GM23338 (cell line): ENCODE measurements around the gene TMEM167B. TPM values are rescaled to one million over a fixed set of nuclear protein-coding genes. Genes with fewer than 3 reads are reported as not detected.

ENCODE experiments used
- ATAC-seq: fragments of 200-7000 bp; cut with Tn5 transposase; 3 replicates; pipeline ENCODE4 v1.9.1; 2020
- DNase-seq: peaks from one replicate; pipeline ENCODE4 v3.0.0-alpha.2; 2015; ENCODE audit warnings: low spot score
- H2AFZ ChIP-seq: fragments of 200-600 bp; sonication (generic); 2 replicates; pipeline ENCODE4 v1.8.0; 2016; ENCODE audit warnings: antibody characterized with exemption, mild to moderate bottlenecking, moderate library complexity
- H3F3A ChIP-seq: fragments of 200-600 bp; sonication (generic); replicated peaks from 2 replicates; pipeline ENCODE4 v1.8.0; 2017; ENCODE audit warnings: antibody characterized with exemption, mixed run types, low read depth
- H3K27ac ChIP-seq: fragments of 200-600 bp; sonication (generic); 2 replicates; pipeline ENCODE4 v1.6.1; 2016; ENCODE audit warnings: low read depth
- H3K27me3 ChIP-seq: fragments of 200-600 bp; sonication (generic); 2 replicates; pipeline ENCODE4 v1.8.0; 2016; ENCODE audit warnings: mild to moderate bottlenecking, mixed run types, moderate library complexity; ENCODE audit not compliant: insufficient read depth
- H3K36me3 ChIP-seq: fragments of 200-600 bp; sonication (generic); 2 replicates; pipeline ENCODE4 v1.8.0; 2016; ENCODE audit warnings: mild to moderate bottlenecking; ENCODE audit not compliant: insufficient read depth
- H3K4me1 ChIP-seq: fragments of 200-600 bp; sonication (generic); 2 replicates; pipeline ENCODE4 v1.8.0; 2016; ENCODE audit warnings: mild to moderate bottlenecking, moderate library complexity; ENCODE audit not compliant: insufficient read depth
- H3K4me2 ChIP-seq: fragments of 200-600 bp; sonication (generic); 2 replicates; pipeline ENCODE4 v1.7.1; 2017; ENCODE audit warnings: mixed run types
- H3K4me3 ChIP-seq: fragments of 200-600 bp; sonication (generic); 2 replicates; pipeline ENCODE4 v1.6.1; 2016; ENCODE audit warnings: mixed run types
- H3K79me2 ChIP-seq: fragments of 200-600 bp; sonication (generic); replicated peaks from 2 replicates; pipeline ENCODE4 v1.8.0; 2017; ENCODE audit warnings: mild to moderate bottlenecking; ENCODE audit not compliant: insufficient read depth
- H3K9me2 ChIP-seq: fragments of 200-600 bp; sonication (generic); 2 replicates; pipeline ENCODE4 v1.8.0; 2017; ENCODE audit not compliant: insufficient read depth
- H4K20me1 ChIP-seq: fragments of 200-600 bp; sonication (generic); replicated peaks from 2 replicates; pipeline ENCODE4 v1.8.0; 2017; ENCODE audit warnings: mild to moderate bottlenecking; ENCODE audit not compliant: insufficient read depth
- H3K27ac Mint-ChIP-seq: 2 replicates; pipeline ENCODE4 v1.8.0; 2020; ENCODE audit warnings: inconsistent platforms, mild to moderate bottlenecking, moderate library complexity, mixed read lengths
- H3K27me3 Mint-ChIP-seq: 3 replicates; pipeline ENCODE4 v1.8.0; 2022; ENCODE audit warnings: low read depth, mild to moderate bottlenecking, moderate library complexity, mixed read lengths, inconsistent platforms; ENCODE audit not compliant: insufficient read depth, poor library complexity
- H3K36me3 Mint-ChIP-seq: 3 replicates; pipeline ENCODE4 v1.8.0; 2021; ENCODE audit warnings: low read depth, mild to moderate bottlenecking, inconsistent platforms, moderate library complexity, mixed read lengths
- H3K4me1 Mint-ChIP-seq: 3 replicates; pipeline ENCODE4 v1.8.0; 2020; ENCODE audit warnings: mild to moderate bottlenecking, inconsistent platforms, mixed read lengths
- H3K4me3 Mint-ChIP-seq: 3 replicates; pipeline ENCODE4 v1.8.0; 2021; ENCODE audit warnings: moderate library complexity, mild to moderate bottlenecking, inconsistent platforms, mixed read lengths
- H3K9me3 Mint-ChIP-seq: 3 replicates; pipeline ENCODE4 v1.8.0; 2020; ENCODE audit warnings: moderate library complexity, mild to moderate bottlenecking, inconsistent platforms, mixed read lengths
- CREB1 ChIP-seq: fragments of 250-450 bp; sonication (Bioruptor Pico); IDR thresholded peaks from 2 replicates; pipeline ENCODE4 v1.5.0; 2020; ENCODE audit warnings: low read depth, mild to moderate bottlenecking, moderate library complexity
- EZH2 ChIP-seq: fragments of 200-600 bp; sonication (generic); IDR thresholded peaks from one replicate; pipeline ENCODE4 v1.8.0; 2017; ENCODE audit warnings: antibody characterized with exemption, mild to moderate bottlenecking, low read depth; ENCODE audit not compliant: unreplicated experiment
- EZH2phosphoT487 ChIP-seq: fragments of 200-600 bp; sonication (generic); IDR thresholded peaks from one replicate; pipeline ENCODE4 v1.8.1; 2018; ENCODE audit warnings: antibody characterized with exemption; ENCODE audit not compliant: unreplicated experiment
- JUNB ChIP-seq: IDR thresholded peaks from one replicate; pipeline ENCODE4 v1.6.1; 2016; ENCODE audit warnings: antibody characterized with exemption; ENCODE audit not compliant: unreplicated experiment
- POLR2AphosphoS5 ChIP-seq: IDR thresholded peaks from 2 replicates; pipeline ENCODE4 v1.6.1; 2016; ENCODE audit warnings: antibody characterized with exemption, low read depth
- ZNF114 ChIP-seq: fragments of 250-450 bp; sonication (Bioruptor Pico); IDR thresholded peaks from 2 replicates; pipeline ENCODE4 v1.5.0; 2020; ENCODE audit warnings: mild to moderate bottlenecking, moderate library complexity
- polyA plus RNA-seq: library from polyadenylated mRNA; unstranded; fragments of >200 nt; fragmentation: Nextera tagmentation; extraction: Ambion mirVana; gene quantifications from 2 replicates; pipeline ENCODE4 v1.2.1, GENCODE V29; 2016
- total RNA-seq: library from RNA; depleted of rRNA; stranded (reverse); fragments of >200 nt; shearing (Covaris generic); gene quantifications from 2 replicates; pipeline ENCODE4 v1.2.3, GENCODE V29; 2014
- TF ChIP-seq, protein P1 (sequence below): IDR thresholded peaks from 2 replicates; pipeline ENCODE4 v1.6.1; 2016; ENCODE audit warnings: antibody characterized with exemption
- TF ChIP-seq, protein P2 (sequence below), 2 experiments: fragments of 200-600 bp in 1 of 2; sonication (generic) in 1 of 2; conservative IDR thresholded peaks; 2 replicates each; pipeline versions ENCODE4 v1.5.1 to v1.6.1; 2016 to 2017; ENCODE audit warnings: antibody characterized with exemption in 2 of 2, low read depth in 2 of 2, mild to moderate bottlenecking in 2 of 2, moderate library complexity in 1 of 2
- TF ChIP-seq, protein P3 (sequence below): fragments of 250-450 bp; sonication (Bioruptor Pico); IDR thresholded peaks from 2 replicates; pipeline ENCODE4 v1.5.0; 2020; ENCODE audit warnings: mild to moderate bottlenecking, moderate library complexity

The TMEM167B gene
- total and polyA plus RNA-seq, 2 experiments from 2014 or later = 9.8 to 10.7 TPM

DNA sequence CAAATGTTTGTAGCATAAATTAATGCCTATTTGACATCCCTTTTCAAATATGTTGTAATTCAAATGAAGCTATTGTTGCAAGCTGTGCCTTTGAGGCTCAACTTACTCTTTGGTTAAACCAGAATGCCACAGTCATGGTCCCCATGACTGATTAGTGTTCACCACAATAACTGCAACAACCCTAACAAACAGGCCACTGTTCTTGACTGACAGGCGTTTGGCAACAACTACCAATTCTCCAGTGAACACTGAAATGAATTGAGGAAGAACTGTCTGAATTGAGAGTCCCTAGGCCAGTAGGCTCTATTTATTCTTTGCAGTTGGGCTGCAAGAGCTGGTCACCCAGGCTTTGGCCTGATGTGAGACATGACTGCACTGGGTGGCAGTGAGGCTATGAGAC, 6.6 kb upstream of the TMEM167B start:
- H3K79me2 ChIP-seq = no peaks in the 10 kb centered on the region
- no peak overlapping the region for H3K4me3 ChIP-seq
- H3K27me3 ChIP-seq = no peaks in the 10 kb centered on the region
- DNase-seq (no peak), ATAC-seq (no peak; the same call in 2 of the 3 replicates)
- peaks cover 29% of the 10 kb centered on the region for H3K4me1 Mint-ChIP-seq
- peaks cover 3% of the 10 kb centered on the region; the same call in 2 of the 3 replicates for H3K36me3 Mint-ChIP-seq
- H3K4me1 ChIP-seq = peaks cover 21% of the 10 kb centered on the region
- no peaks in the 10 kb centered on the region for H4K20me1 ChIP-seq
- no peak overlapping the region for H3K4me3 Mint-ChIP-seq
- no peaks in the 10 kb centered on the region for H3K36me3 ChIP-seq
- H2AFZ ChIP-seq = peak overlapping the region; percentile 53; the same call in 1 of the 2 replicates
- peaks cover 7% of the 10 kb centered on the region for H3K27me3 Mint-ChIP-seq
- H3K9me3 Mint-ChIP-seq = no peaks in the 10 kb centered on the region; the same call in 2 of the 3 replicates
- no peaks in the 10 kb centered on the region; the same call in 1 of the 2 replicates for H3F3A ChIP-seq
- peak overlapping the region; percentile 28; the same call in 1 of the 2 replicates for H3K4me2 ChIP-seq
- H3K9me2 ChIP-seq = no peaks in the 10 kb centered on the region
- H3K27ac ChIP-seq = no peak overlapping the region
- TF ChIP-seq, protein P1, sequence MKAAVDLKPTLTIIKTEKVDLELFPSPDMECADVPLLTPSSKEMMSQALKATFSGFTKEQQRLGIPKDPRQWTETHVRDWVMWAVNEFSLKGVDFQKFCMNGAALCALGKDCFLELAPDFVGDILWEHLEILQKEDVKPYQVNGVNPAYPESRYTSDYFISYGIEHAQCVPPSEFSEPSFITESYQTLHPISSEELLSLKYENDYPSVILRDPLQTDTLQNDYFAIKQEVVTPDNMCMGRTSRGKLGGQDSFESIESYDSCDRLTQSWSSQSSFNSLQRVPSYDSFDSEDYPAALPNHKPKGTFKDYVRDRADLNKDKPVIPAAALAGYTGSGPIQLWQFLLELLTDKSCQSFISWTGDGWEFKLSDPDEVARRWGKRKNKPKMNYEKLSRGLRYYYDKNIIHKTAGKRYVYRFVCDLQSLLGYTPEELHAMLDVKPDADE = no peak
- TF ChIP-seq EZH2 (no peak), ZNF114 (CRISPR knock-in tag) (no peak), POLR2AphosphoS5 (no peak), EZH2phosphoT487 (no peak), CREB1 (CRISPR knock-in tag) (no peak), JUNB (no peak)
- TF ChIP-seq, protein P2, sequence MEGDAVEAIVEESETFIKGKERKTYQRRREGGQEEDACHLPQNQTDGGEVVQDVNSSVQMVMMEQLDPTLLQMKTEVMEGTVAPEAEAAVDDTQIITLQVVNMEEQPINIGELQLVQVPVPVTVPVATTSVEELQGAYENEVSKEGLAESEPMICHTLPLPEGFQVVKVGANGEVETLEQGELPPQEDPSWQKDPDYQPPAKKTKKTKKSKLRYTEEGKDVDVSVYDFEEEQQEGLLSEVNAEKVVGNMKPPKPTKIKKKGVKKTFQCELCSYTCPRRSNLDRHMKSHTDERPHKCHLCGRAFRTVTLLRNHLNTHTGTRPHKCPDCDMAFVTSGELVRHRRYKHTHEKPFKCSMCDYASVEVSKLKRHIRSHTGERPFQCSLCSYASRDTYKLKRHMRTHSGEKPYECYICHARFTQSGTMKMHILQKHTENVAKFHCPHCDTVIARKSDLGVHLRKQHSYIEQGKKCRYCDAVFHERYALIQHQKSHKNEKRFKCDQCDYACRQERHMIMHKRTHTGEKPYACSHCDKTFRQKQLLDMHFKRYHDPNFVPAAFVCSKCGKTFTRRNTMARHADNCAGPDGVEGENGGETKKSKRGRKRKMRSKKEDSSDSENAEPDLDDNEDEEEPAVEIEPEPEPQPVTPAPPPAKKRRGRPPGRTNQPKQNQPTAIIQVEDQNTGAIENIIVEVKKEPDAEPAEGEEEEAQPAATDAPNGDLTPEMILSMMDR (conservative IDR thresholded peaks at IDR 0.05; ENCODE audit: low read depth in 2 of 2) = no peak
- TF ChIP-seq, protein P3, sequence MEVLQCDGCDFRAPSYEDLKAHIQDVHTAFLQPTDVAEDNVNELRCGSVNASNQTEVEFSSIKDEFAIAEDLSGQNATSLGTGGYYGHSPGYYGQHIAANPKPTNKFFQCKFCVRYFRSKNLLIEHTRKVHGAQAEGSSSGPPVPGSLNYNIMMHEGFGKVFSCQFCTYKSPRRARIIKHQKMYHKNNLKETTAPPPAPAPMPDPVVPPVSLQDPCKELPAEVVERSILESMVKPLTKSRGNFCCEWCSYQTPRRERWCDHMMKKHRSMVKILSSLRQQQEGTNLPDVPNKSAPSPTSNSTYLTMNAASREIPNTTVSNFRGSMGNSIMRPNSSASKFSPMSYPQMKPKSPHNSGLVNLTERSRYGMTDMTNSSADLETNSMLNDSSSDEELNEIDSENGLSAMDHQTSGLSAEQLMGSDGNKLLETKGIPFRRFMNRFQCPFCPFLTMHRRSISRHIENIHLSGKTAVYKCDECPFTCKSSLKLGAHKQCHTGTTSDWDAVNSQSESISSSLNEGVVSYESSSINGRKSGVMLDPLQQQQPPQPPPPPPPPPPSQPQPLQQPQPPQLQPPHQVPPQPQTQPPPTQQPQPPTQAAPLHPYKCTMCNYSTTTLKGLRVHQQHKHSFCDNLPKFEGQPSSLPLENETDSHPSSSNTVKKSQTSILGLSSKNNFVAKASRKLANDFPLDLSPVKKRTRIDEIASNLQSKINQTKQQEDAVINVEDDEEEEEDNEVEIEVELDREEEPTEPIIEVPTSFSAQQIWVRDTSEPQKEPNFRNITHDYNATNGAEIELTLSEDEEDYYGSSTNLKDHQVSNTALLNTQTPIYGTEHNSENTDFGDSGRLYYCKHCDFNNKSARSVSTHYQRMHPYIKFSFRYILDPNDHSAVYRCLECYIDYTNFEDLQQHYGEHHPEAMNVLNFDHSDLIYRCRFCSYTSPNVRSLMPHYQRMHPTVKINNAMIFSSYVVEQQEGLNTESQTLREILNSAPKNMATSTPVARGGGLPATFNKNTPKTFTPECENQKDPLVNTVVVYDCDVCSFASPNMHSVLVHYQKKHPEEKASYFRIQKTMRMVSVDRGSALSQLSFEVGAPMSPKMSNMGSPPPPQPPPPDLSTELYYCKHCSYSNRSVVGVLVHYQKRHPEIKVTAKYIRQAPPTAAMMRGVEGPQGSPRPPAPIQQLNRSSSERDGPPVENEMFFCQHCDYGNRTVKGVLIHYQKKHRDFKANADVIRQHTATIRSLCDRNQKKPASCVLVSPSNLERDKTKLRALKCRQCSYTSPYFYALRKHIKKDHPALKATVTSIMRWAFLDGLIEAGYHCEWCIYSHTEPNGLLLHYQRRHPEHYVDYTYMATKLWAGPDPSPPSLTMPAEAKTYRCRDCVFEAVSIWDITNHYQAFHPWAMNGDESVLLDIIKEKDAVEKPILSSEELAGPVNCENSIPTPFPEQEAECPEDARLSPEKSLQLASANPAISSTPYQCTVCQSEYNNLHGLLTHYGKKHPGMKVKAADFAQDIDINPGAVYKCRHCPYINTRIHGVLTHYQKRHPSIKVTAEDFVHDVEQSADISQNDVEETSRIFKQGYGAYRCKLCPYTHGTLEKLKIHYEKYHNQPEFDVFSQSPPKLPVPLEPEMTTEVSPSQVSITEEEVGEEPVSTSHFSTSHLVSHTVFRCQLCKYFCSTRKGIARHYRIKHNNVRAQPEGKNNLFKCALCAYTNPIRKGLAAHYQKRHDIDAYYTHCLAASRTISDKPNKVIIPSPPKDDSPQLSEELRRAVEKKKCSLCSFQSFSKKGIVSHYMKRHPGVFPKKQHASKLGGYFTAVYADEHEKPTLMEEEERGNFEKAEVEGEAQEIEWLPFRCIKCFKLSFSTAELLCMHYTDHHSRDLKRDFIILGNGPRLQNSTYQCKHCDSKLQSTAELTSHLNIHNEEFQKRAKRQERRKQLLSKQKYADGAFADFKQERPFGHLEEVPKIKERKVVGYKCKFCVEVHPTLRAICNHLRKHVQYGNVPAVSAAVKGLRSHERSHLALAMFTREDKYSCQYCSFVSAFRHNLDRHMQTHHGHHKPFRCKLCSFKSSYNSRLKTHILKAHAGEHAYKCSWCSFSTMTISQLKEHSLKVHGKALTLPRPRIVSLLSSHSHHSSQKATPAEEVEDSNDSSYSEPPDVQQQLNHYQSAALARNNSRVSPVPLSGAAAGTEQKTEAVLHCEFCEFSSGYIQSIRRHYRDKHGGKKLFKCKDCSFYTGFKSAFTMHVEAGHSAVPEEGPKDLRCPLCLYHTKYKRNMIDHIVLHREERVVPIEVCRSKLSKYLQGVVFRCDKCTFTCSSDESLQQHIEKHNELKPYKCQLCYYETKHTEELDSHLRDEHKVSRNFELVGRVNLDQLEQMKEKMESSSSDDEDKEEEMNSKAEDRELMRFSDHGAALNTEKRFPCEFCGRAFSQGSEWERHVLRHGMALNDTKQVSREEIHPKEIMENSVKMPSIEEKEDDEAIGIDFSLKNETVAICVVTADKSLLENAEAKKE (CRISPR knock-in tag) = no peak
- H3K27ac Mint-ChIP-seq = peak overlapping the region; percentile 59; the same call in 1 of the 2 replicates
